ENCODE data around the gene SH3BGRL2. TPM values are rescaled to one million over a fixed set of nuclear protein-coding genes. Genes with fewer than 3 reads are reported as not detected.

SH3BGRL2 gene
- total RNA-seq, 1 donor, result 26.1 TPM

DNA sequence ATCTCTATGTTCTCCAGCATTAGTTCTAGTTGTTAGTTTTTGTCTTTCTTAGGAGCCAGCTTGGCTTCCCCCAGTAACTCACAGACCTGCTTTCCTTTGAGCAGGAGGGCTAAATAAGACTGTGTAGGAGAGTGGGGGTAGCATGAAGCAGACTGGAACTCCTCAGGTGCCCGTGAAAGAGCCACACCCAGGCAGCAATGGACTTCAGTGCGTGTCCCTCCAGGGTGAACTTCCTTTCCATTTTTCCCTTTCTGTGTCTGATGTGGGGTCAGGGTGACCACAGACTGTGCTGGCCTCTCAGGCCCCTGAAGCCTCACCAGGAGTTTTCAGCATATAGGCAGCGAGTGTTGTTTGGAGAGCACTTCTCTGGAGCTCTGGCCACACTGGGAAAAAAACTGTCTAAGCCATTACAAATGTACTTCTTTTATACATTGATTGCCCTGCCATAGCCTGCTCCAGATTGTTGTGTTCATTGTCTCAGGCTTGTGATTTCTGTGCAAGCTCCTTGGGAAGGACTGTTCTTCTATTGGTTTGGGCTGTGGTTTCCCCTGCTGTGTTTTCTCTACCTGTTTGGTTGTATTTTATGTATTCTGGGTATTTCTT is 55.7 kb downstream of the SH3BGRL2 start:
- H3K4me1 ChIP-seq (ENCODE audit: insufficient read depth, low read length), result no peaks in the 10 kb centered on the region
- H3K9me3 ChIP-seq (ENCODE audit: low read depth, low read length), result no peaks in the 10 kb centered on the region
- H3K27me3 ChIP-seq (ENCODE audit: insufficient read depth, low read length), result no peaks in the 10 kb centered on the region
- no peak overlapping the region for H3K4me3 ChIP-seq (ENCODE audit: low read length)

DNA sequence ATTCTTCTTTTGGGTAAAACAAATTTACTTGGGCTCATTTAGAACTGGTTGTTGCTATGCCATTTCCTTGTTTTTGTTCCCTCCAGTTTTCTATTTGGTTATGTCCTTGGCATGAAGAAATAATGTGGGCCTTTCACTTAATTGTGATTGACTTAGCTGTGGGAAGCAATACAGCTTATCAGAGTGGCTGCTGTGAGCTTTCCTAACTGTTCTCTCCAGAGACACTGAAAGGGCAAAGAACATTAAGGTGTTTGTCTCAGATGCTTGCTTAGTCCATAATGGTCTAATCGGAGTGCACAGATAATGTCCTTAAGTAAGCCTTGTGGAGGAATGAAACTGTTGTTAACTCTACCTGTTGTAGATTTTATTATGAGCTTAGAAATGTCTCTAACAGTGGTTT is 56.6 kb downstream of the SH3BGRL2 start:
- no peaks in the 10 kb centered on the region for H3K9me3 ChIP-seq (ENCODE audit: low read depth, low read length)
- H3K4me3 ChIP-seq (ENCODE audit: low read length), result no peak overlapping the region
- H3K27me3 ChIP-seq (ENCODE audit: insufficient read depth, low read length), result no peaks in the 10 kb centered on the region
- no peaks in the 10 kb centered on the region for H3K4me1 ChIP-seq (ENCODE audit: insufficient read depth, low read length)

DNA sequence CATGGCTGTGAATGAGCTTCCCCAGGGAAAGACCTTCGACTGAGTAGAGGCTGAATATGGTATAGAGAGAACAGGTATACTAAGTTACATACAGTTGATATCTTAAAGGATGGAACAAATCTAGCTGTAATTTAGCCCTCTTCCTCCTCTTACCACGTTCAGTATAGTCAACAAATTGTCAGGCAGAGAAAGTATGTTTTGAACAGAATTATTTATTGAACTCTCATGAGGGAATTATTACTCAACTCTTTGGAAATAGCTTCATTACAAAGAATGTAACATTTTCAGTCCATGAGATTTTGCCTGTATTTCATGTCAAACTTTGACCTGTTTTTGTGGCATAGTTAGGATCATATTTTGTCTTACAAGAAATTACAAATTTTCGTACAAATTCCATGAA is 63.0 kb downstream of the SH3BGRL2 start:
- H3K4me1 ChIP-seq (ENCODE audit: insufficient read depth, low read length), result no peaks in the 10 kb centered on the region
- no peaks in the 10 kb centered on the region for H3K9me3 ChIP-seq (ENCODE audit: low read depth, low read length)
- H3K27me3 ChIP-seq (ENCODE audit: insufficient read depth, low read length), result no peaks in the 10 kb centered on the region
- no peak overlapping the region for H3K4me3 ChIP-seq (ENCODE audit: low read length)

DNA sequence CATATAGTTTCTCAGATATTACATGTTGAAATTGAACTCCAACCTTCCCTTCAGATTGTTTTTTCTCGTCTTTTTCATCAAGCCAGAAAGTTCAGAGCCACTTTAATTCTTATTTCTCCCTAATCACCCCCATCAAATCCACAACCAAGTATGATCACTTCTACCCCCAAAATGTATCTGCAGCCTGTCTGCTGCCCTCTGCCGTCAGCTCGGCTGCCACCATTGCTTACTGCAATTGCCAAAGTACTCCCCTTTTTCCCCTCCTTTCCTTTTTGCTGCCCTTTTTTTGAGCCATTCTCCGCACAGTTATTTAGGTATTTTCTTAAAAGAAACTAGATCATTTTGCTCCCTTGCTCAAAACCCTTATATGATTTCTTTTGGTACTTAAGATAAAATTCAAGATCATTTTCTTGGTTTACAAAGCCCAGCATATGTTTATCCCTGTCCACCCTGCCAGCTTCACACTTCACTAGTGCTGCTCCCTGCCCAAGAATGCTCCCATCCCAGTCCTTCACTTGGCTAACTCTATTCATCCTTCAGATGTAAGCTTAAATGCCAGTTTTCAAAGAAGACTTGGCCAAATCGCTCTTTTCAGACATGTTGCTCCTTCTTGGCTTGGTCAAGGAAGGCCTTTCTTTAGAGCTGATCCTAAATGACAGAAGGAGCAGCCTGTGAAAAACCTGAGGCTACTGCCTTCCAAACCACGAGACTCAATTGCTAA is 63.7 kb downstream of the SH3BGRL2 start:
- no peak overlapping the region for H3K4me3 ChIP-seq (ENCODE audit: low read length)
- no peaks in the 10 kb centered on the region for H3K27me3 ChIP-seq (ENCODE audit: insufficient read depth, low read length)
- H3K9me3 ChIP-seq (ENCODE audit: low read depth, low read length), result no peaks in the 10 kb centered on the region

DNA sequence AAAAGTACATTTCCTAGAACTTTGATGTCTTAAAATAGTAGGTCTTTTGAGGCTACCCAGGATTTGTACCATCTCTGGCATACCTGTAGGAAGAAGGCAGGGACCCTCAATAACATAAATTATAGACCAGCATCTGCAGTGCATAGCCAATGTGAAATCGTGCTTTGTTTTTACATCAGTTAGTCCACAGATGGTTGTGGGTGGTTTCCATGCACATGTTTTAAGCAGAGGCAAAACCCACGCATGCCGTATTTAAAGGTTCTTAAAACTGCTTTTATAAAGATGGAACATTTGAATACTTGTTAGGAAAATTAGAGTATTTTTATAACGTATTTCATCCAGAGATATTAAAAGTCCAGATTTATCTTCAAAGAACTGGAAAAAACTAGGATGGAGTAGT is 66.3 kb downstream of the SH3BGRL2 start:
- H3K27me3 ChIP-seq (ENCODE audit: insufficient read depth, low read length), result no peaks in the 10 kb centered on the region
- H3K4me1 ChIP-seq (ENCODE audit: insufficient read depth, low read length), result no peaks in the 10 kb centered on the region
- no peaks in the 10 kb centered on the region for H3K9me3 ChIP-seq (ENCODE audit: low read depth, low read length)
- no peak overlapping the region for H3K4me3 ChIP-seq (ENCODE audit: low read length)

More for the DNA sequence above, 63.7 kb downstream of the SH3BGRL2 start:
- H3K4me1 ChIP-seq (ENCODE audit: insufficient read depth, low read length), result no peaks in the 10 kb centered on the region

DNA sequence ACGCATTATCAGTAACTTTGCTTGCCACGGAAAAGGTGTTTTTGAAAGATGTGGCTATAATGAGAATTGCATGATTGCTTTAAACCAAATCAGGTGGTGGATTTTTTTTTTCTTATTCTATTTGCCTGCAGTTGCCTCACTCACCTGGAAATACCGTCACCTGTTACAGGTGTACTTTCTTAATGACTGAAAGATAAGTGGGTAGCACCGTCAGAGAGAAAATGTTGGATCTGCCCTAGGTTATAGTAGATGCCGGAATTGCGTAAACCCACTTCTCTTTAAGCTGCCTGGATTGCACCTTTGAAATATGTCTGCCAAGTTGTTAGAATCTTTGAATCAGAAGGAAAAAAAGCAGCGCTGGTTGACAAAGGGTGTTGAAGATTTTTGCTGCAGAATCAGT is 68.5 kb downstream of the SH3BGRL2 start:
- Histone ChIP-seq H3K4me3 (ENCODE audit: low read length) (no peak overlapping the region), H3K4me1 (ENCODE audit: insufficient read depth, low read length) (no peaks in the 10 kb centered on the region), H3K27me3 (ENCODE audit: insufficient read depth, low read length) (no peaks in the 10 kb centered on the region), H3K9me3 (ENCODE audit: low read depth, low read length) (no peaks in the 10 kb centered on the region)

DNA sequence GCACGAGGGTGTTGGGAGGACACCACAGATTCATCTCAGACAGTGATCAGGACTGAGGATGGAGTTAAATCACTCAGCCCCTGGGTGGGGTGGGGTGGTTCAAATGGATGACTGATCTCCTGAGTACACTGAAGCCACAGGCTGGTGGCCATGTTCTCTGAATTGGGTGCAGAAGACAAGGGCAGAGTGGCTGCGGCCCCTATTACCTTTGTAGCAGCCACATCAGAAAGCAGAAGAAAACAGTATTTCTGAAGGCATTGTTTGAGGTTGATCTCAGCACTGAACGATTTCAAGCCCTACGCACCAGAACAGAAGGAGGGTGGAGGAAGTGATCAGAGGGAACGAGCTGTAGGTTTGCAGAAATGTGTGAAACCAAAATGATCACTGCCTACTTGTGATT is 71.6 kb downstream of the SH3BGRL2 start:
- Histone ChIP-seq H3K9me3 (ENCODE audit: low read depth, low read length) (no peaks in the 10 kb centered on the region), H3K4me3 (ENCODE audit: low read length) (no peak overlapping the region), H3K27me3 (ENCODE audit: insufficient read depth, low read length) (no peaks in the 10 kb centered on the region), H3K4me1 (ENCODE audit: insufficient read depth, low read length) (no peaks in the 10 kb centered on the region)

DNA sequence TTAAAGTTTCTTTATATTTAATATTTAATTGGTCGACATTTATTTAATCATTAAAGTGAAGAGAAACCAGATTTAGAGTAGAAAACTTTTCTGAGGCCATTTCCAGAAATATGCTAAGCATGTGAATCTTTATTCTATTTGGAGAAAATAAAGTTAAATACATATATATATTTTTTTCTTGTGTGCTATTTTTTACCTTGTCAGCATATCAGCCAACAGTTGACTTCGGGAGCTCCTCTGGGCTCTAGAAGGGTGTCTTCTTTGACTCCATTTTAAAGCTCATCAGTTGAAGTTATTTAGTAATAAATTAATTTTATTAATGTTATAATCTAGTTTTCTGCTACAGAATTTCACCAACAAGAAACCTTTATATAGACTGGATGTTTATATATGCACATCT is 73.1 kb downstream of the SH3BGRL2 start:
- no peak overlapping the region for H3K4me3 ChIP-seq (ENCODE audit: low read length)
- H3K4me1 ChIP-seq (ENCODE audit: insufficient read depth, low read length), result no peaks in the 10 kb centered on the region
- no peaks in the 10 kb centered on the region for H3K27me3 ChIP-seq (ENCODE audit: insufficient read depth, low read length)
- no peaks in the 10 kb centered on the region for H3K9me3 ChIP-seq (ENCODE audit: low read depth, low read length)

DNA sequence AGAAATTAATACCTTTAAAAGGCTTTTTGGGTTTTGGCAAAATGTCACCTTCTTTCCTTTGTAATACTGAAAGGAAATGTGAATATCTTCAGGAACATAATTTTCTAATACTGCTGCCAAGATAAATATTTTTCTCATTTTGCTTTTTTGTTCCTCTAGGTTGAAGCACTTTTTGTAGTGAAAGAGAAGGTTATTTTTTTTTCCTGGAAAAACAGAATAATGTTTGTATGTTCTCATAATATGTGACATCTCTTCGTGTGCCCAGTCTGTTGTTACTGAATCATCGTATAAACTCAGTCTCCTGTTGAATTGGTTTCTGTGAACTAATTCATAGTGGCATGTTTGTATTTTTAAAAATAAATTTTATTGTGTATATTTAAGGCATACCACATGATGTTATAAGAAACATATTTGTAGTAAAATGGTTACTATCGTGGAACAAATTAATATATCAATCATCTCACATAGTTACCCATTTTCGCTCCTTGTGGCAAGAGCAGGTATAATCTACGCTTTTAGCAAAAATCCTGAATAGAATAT is 74.4 kb downstream of the SH3BGRL2 start:
- no peaks in the 10 kb centered on the region for H3K4me1 ChIP-seq (ENCODE audit: insufficient read depth, low read length)
- H3K27me3 ChIP-seq (ENCODE audit: insufficient read depth, low read length), result no peaks in the 10 kb centered on the region
- H3K4me3 ChIP-seq (ENCODE audit: low read length), result no peak overlapping the region
- no peaks in the 10 kb centered on the region for H3K9me3 ChIP-seq (ENCODE audit: low read depth, low read length)

DNA sequence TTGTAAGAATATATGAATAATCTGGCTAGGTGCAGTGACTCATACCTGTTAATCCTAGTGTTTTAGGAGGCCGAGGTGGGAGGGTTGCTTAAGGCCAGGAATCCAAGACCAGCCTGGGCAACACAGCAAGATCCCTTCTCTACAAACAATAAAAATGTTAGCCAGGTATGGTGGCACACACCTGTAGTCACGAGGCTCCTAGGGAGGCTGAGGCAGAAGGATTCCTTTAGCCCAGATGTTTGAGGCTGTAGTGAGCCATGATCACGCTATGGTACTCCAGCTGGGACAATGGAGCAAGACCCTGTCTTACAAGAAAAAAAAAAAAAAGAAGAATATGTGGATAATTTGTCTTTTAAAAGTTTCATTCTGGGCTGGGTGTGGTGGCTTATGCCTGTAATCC is 75.4 kb downstream of the SH3BGRL2 start:
- H3K27me3 ChIP-seq (ENCODE audit: insufficient read depth, low read length), result no peaks in the 10 kb centered on the region
- H3K4me3 ChIP-seq (ENCODE audit: low read length), result no peak overlapping the region
- no peaks in the 10 kb centered on the region for H3K4me1 ChIP-seq (ENCODE audit: insufficient read depth, low read length)
- H3K9me3 ChIP-seq (ENCODE audit: low read depth, low read length), result no peaks in the 10 kb centered on the region

DNA sequence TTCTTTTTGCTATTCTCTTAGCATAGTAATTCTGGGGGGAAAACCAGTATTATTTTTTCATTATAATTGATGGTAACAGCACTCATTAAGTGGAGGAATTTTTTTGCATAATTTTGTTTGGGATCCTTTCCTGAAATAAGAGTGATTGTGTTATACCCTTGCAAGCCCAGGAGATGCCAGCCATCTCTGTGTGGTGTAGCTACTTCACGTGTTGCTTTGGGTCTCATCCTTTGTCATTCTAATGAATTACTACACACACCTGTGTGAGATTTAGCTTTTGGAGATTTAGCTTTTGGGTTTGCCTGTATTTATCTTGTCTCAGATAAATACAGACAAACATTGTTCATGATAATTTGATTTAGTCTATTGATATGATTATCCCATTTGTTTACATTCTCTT is 76.5 kb downstream of the SH3BGRL2 start:
- H3K4me1 ChIP-seq (ENCODE audit: insufficient read depth, low read length), result no peaks in the 10 kb centered on the region
- H3K27me3 ChIP-seq (ENCODE audit: insufficient read depth, low read length), result no peaks in the 10 kb centered on the region
- no peak overlapping the region for H3K4me3 ChIP-seq (ENCODE audit: low read length)
- no peaks in the 10 kb centered on the region for H3K9me3 ChIP-seq (ENCODE audit: low read depth, low read length)

DNA sequence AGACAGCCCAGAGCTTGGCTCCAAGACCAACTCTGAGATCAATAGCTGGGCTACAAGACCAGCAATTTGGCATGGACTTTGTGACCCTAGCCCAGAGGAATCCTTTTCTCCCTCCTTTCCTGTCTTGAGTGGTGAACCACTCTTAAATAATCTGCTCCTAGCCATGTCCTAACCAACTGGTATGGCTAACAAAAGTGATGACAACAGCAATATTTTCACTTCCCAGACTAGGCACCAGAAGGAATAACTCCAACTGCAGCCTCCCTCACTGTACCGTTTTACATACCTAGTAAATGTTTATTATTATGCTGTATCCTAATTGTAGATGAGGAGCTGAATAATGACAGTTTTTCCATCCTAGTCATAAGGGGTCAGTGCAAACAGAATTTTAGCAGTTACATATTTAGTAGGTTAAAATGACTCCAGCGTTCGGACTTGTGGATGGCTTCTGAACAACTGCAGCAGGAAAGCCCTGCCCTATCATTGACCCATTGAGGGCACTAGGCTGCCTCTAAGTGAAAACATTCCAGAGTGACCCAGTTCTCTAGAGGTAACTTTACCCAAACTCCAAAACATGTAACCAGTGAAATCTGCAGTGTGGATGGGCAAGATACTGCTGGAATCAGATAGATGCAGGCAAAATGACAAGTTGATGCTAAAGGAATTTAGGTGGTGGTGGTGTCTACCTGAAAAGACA is 77.1 kb downstream of the SH3BGRL2 start:
- H3K27me3 ChIP-seq (ENCODE audit: insufficient read depth, low read length), result no peaks in the 10 kb centered on the region
- H3K4me1 ChIP-seq (ENCODE audit: insufficient read depth, low read length), result no peaks in the 10 kb centered on the region
- H3K4me3 ChIP-seq (ENCODE audit: low read length), result no peak overlapping the region
- H3K9me3 ChIP-seq (ENCODE audit: low read depth, low read length), result no peaks in the 10 kb centered on the region

DNA sequence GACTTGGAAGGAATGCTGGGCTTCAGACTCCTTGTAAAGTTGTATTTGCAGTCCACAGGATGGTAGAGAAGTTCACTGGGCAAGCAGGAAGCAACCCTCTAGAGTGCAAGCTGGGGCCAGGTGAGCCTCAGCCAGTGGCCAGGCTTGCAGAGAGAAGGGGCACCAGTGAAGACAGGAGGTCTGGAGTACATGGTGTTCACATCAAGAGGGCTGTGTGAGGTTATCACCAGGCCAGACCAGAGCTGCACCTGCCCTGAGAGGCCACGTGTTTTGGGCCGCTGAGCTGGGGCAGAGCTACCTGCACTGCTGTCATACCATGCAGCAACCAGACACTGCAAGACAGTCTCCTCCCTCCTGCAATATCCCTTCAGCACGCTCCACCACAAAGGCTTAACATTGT is 79.0 kb downstream of the SH3BGRL2 start:
- Histone ChIP-seq H3K4me3 (ENCODE audit: low read length) (no peak overlapping the region), H3K27me3 (ENCODE audit: insufficient read depth, low read length) (no peaks in the 10 kb centered on the region), H3K4me1 (ENCODE audit: insufficient read depth, low read length) (no peaks in the 10 kb centered on the region), H3K9me3 (ENCODE audit: low read depth, low read length) (no peaks in the 10 kb centered on the region)

DNA sequence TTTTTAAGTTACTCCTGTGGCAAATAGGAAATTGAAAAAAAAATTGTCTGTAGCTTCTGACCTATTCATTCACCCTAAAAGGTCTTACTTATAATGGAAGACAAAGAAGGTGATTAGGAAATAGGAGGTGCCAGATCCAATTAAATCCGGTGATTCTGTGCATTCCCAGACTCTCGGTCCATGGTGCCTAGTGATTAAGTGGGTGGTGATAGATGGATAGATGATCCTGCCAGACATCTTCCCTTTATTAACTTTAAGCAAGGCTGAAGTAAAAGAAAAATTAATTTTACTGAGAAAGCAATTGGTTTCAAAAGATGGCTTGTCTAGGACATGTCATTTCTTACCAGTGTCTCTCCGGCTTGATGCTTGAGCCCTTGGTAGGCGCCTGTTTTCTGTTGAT is 80.0 kb downstream of the SH3BGRL2 start:
- Histone ChIP-seq H3K4me3 (ENCODE audit: low read length) (no peak overlapping the region), H3K4me1 (ENCODE audit: insufficient read depth, low read length) (no peaks in the 10 kb centered on the region), H3K27me3 (ENCODE audit: insufficient read depth, low read length) (no peaks in the 10 kb centered on the region), H3K9me3 (ENCODE audit: low read depth, low read length) (no peaks in the 10 kb centered on the region)

DNA sequence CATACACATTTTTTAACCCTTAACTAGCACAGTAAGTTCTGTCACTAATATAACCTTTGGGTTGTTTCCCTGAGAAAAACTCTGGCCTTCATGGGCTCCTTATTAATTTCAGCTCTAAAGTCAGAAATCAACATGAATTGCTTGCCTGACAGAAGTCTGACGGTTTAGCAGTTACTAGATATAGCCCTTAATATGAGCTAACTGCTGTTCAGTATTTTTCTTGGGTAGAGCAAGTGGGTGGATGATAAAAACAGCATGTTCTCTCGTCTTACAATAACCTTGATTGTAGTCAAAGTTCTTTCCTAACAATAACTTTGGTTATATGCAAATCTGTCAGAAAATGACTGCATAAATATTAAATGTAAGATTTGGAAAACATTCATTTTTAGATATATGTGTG is 81.0 kb downstream of the SH3BGRL2 start:
- Histone ChIP-seq H3K9me3 (ENCODE audit: low read depth, low read length) (no peaks in the 10 kb centered on the region), H3K4me3 (ENCODE audit: low read length) (no peak overlapping the region), H3K4me1 (ENCODE audit: insufficient read depth, low read length) (no peaks in the 10 kb centered on the region), H3K27me3 (ENCODE audit: insufficient read depth, low read length) (no peaks in the 10 kb centered on the region)
